ENCODE measurements around the gene CNIH3. TPM values are rescaled to one million over a fixed set of nuclear protein-coding genes. Genes with fewer than 3 reads are reported as not detected.

The CNIH3 gene
- total RNA-seq, 4 donors from 2014 or later: 0.81 to 2.2 (median 1.4) TPM

DNA sequence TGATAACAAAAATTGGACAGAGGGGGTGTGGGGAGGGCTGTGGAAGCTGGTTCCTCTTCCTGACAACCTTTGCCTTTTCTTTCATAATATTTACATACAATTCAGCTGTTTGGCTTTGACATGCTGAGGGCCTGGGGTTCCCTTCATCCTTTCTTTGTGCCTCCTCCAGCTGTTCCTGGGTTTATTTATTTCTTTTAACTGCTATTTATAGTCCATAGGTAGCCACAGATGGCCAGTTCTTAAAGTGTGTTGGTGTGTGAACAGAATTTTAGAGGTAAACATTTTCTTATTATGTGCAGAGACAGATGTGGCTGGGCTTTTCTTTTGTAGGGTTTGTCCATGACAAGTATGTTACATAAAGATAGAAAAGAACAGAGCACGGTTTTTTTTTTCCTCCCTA lies 34.1 kb upstream of the CNIH3 start:
- Histone ChIP-seq H3K4me3 (no peak overlapping the region), H3K9me3 (no peaks in the 10 kb centered on the region), H3K27me3 (no peaks in the 10 kb centered on the region), H3K4me1 (no peaks in the 10 kb centered on the region), H3K27ac (no peak overlapping the region), H3K36me3 (no peaks in the 10 kb centered on the region)
- TF ChIP-seq POLR2AphosphoS5 (IDR thresholded peaks at IDR 0.05): no peak
- TF ChIP-seq POLR2A (IDR thresholded peaks at IDR 0.05): no peak
- TF ChIP-seq CTCF (IDR thresholded peaks at IDR 0.05): no peak
- TF ChIP-seq EP300 (IDR thresholded peaks at IDR 0.05): no peak
- WGBS, 2 donors (ENCODE audit: low coverage in 1 of 2): 0 to 36% methylated on average over 1 of the region's 1 CpG
- no peak for ATAC-seq

DNA sequence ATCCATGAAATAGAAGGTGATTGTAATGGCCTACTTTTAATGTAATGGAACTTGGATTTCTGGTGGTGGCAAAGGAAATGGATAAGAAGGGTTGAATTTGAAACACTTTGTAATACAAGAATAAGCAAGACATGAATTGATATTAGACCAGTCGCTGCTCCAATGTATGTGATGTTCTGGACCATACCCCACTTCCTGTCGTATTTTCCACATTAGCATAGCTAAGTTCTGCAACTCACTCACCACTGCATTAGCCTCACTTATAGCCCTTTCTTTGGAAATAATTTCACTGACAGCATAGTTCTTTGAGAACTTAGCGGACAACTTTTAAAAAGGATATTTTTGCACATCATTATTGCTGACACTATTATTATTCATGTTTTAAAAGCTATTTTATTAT lies 32.3 kb upstream of the CNIH3 start:
- no peaks in the 10 kb centered on the region for H3K27me3 ChIP-seq
- 91 to 94% methylated on average over 3 of the region's 3 CpGs for WGBS, 2 donors (ENCODE audit: low coverage in 1 of 2)
- TF ChIP-seq EP300 (IDR thresholded peaks at IDR 0.05) (no peak), CTCF (IDR thresholded peaks at IDR 0.05) (no peak), POLR2A (IDR thresholded peaks at IDR 0.05) (no peak), POLR2AphosphoS5 (IDR thresholded peaks at IDR 0.05) (no peak)
- no peak for ATAC-seq
- H3K27ac ChIP-seq: no peak overlapping the region
- no peaks in the 10 kb centered on the region for H3K9me3 ChIP-seq
- H3K36me3 ChIP-seq: no peaks in the 10 kb centered on the region
- no peak overlapping the region for H3K4me3 ChIP-seq
- H3K4me1 ChIP-seq: no peaks in the 10 kb centered on the region

DNA sequence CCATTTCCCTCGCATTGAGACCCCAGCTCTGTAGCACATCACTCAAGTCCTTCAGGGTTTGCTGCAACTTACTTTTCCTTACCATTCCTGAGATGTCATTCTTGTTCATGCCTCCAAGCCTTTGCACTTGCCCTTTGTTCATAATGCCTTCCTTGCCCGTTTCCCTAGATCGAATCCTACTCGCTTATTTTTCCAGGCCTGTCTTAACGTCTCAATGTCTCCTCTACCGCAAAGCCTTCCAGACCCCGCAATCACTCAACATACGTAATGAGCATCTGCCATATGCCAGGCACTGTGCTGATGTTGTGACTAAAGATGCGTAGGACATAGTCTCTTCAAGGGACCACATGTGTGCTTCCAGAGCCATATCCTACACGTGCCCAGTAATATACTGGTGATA lies 31.1 kb upstream of the CNIH3 start:
- Histone ChIP-seq H3K4me3 (no peak overlapping the region), H3K27ac (no peak overlapping the region), H3K4me1 (no peaks in the 10 kb centered on the region), H3K9me3 (no peaks in the 10 kb centered on the region), H3K27me3 (no peaks in the 10 kb centered on the region), H3K36me3 (no peaks in the 10 kb centered on the region)
- WGBS, 2 donors (ENCODE audit: low coverage in 1 of 2): 93 to 97% methylated on average over 10 of the region's 10 CpGs
- no peak for TF ChIP-seq POLR2AphosphoS5 (IDR thresholded peaks at IDR 0.05)
- no peak for TF ChIP-seq CTCF (IDR thresholded peaks at IDR 0.05)
- no peak for TF ChIP-seq POLR2A (IDR thresholded peaks at IDR 0.05)
- no peak for ATAC-seq

- Histone ChIP-seq H3K27me3 (no peaks in the 10 kb centered on the region), H3K36me3 (no peaks in the 10 kb centered on the region), H3K9me3 (no peaks in the 10 kb centered on the region), H3K27ac (no peak overlapping the region), H3K4me3 (no peak overlapping the region), H3K4me1 (no peaks in the 10 kb centered on the region)
- no peak for ATAC-seq
- TF ChIP-seq EP300 (IDR thresholded peaks at IDR 0.05) (no peak), CTCF (IDR thresholded peaks at IDR 0.05) (no peak), POLR2AphosphoS5 (IDR thresholded peaks at IDR 0.05) (no peak), POLR2A (IDR thresholded peaks at IDR 0.05) (no peak)
- 100% methylated on average over 2 of the region's 3 CpGs; no CpG with 5 or more reads in 1 of the 2 donors for WGBS, 2 donors (ENCODE audit: low coverage in 1 of 2)
Observed at GRCh38 chr1:224587051-224587450, 29.1 kb upstream of the CNIH3 start.

DNA sequence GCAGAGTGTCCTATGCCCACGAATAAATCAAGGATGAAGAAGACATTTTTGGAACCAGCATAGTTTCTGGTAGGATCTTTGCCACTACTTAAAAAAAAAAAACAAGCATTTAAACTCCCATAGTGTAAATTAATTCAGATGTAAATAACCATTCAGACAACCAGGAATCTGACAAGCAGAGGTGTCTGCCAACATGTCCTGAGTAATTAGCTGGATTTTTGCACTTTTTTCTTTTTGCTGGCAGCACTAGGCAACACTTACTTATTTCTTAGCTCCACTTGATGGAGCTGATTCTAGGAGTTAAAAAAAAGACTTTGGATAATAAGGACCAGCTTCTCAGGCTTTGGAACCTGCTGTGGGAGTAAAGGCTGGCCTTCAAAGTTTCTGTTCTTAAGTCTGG lies 27.6 kb upstream of the CNIH3 start:
- Histone ChIP-seq H3K27me3 (no peaks in the 10 kb centered on the region), H3K4me1 (no peaks in the 10 kb centered on the region), H3K36me3 (no peaks in the 10 kb centered on the region), H3K27ac (no peak overlapping the region), H3K4me3 (no peak overlapping the region), H3K9me3 (no peaks in the 10 kb centered on the region)
- no peak for ATAC-seq
- no peak for TF ChIP-seq CTCF (IDR thresholded peaks at IDR 0.05)
- TF ChIP-seq EP300 (IDR thresholded peaks at IDR 0.05): no peak
- TF ChIP-seq POLR2A (IDR thresholded peaks at IDR 0.05): no peak
- no peak for TF ChIP-seq POLR2AphosphoS5 (IDR thresholded peaks at IDR 0.05)
- WGBS, 2 donors (ENCODE audit: low coverage in 1 of 2): 67 to 83% methylated on average over 1 of the region's 1 CpG
